HepG2 (cell line): ENCODE results near the gene TMCO4. TPM values are rescaled to one million over a fixed set of nuclear protein-coding genes. Genes with fewer than 3 reads are reported as not detected.

Experiments
- ATAC-seq: fragments of 200-7000 bp; cut with Tn5 transposase; 3 replicates; pipeline ENCODE4 v1.9.1; 2020; ENCODE audit warnings: mild to moderate bottlenecking, moderate library complexity
- BruUV-seq: library from RNA; stranded (reverse); fragments of 400-500 nt; replicated peaks from 2 replicates; lab custom pipeline; 2021; lab: Mats Ljungman, UMichigan
- CTCF ChIA-PET: fragments of 300-600 bp; formaldehyde crosslinking; extraction: SDS; loops from one replicate; lab custom pipeline; 2021; ENCODE audit warnings: low total read pairs, inconsistent platforms, low intra/inter-chr PET ratio; lab: Yijun Ruan, JAX
- POLR2A ChIA-PET: fragments of 350-600 bp; sonication (Branson Sonifier 250); formaldehyde crosslinking; loops from one replicate; lab custom pipeline; 2020; ENCODE audit warnings: antibody characterized with exemption, inconsistent platforms; lab: Yijun Ruan, JAX
- DNase-seq: peaks from one replicate; pipeline ENCODE4 v3.0.0-alpha.2; 2015; ENCODE audit warnings: low spot score
- FAIRE-seq: peaks from 3 replicates; lab custom pipeline; 2011; peaks lifted over from hg19 to GRCh38; lab: Jason Lieb, UNC
- H2AFZ ChIP-seq: one replicate; pipeline ENCODE4 v1.6.1; 2011; ENCODE audit warnings: low read length, inconsistent platforms
- H3K27ac ChIP-seq: fragments of 300-600 bp; 3 replicates; pipeline ENCODE4 v1.8.0; 2011; ENCODE audit warnings: mixed run types, mild to moderate bottlenecking, mixed read lengths, low read length, inconsistent platforms; ENCODE audit not compliant: insufficient read depth; ENCODE audit errors: extremely low read length
- H3K27me3 ChIP-seq, 2 experiments: fragments of 200-600 bp in 1 of 2; 2 replicates in 1 of 2; 3 replicates in 1 of 2; pipeline versions ENCODE4 v1.6.0 to v1.8.0; 2011; ENCODE audit warnings: low read length in 2 of 2, mild to moderate bottlenecking in 2 of 2, moderate library complexity in 2 of 2, inconsistent platforms in 1 of 2; ENCODE audit not compliant: insufficient read depth in 2 of 2, control insufficient read depth in 1 of 2
- H3K36me3 ChIP-seq, 2 experiments: fragments of 200-600 bp in 1 of 2; replicated peaks in 1 of 2; 2 replicates in 1 of 2; 3 replicates in 1 of 2; pipeline versions ENCODE4 v1.5.1 to v1.8.0; 2011; ENCODE audit warnings: low read length in 2 of 2, inconsistent platforms in 1 of 2; ENCODE audit not compliant: insufficient read depth in 2 of 2, control insufficient read depth in 1 of 2
- H3K4me1 ChIP-seq: 2 replicates; pipeline ENCODE4 v1.5.1; 2012; ENCODE audit warnings: low read length, inconsistent platforms; ENCODE audit not compliant: insufficient read depth
- H3K4me2 ChIP-seq: 2 replicates; pipeline ENCODE4 v1.6.0; 2011; ENCODE audit warnings: low read depth, low read length, inconsistent platforms
- H3K4me3 ChIP-seq, 3 experiments: fragments of 200-600 bp in 1 of 3; sonication (generic), shearing (Covaris generic) in 1 of 3; replicated peaks in 1 of 3; 2 replicates each; pipeline ENCODE4 v1.5.1; 2011 to 2016; ENCODE audit warnings: low read length in 3 of 3, inconsistent platforms in 2 of 3, low read depth in 2 of 3, mild to moderate bottlenecking in 2 of 3, control low read depth in 1 of 3, mixed read lengths in 1 of 3; ENCODE audit not compliant: insufficient read depth in 1 of 3
- H3K79me2 ChIP-seq: one replicate; pipeline ENCODE4 v1.6.1; 2011; ENCODE audit warnings: low read length, inconsistent platforms; ENCODE audit not compliant: insufficient read depth
- H3K9ac ChIP-seq: 2 replicates; pipeline ENCODE4 v1.6.0; 2011; ENCODE audit warnings: mild to moderate bottlenecking, low read depth, low read length, inconsistent platforms; ENCODE audit not compliant: insufficient read depth
- H3K9me3 ChIP-seq: 2 replicates; pipeline ENCODE4 v1.5.1; 2012; ENCODE audit warnings: mild to moderate bottlenecking, low read length
- H4K20me1 ChIP-seq: 2 replicates; pipeline ENCODE4 v1.6.0; 2011; ENCODE audit warnings: inconsistent platforms, mild to moderate bottlenecking, low read length, moderate library complexity; ENCODE audit not compliant: insufficient read depth
- FIP1L1 ChIP-seq: fragments of 200-400 bp; formaldehyde crosslinking; IDR thresholded peaks from 2 replicates; pipeline ENCODE4 v1.6.1; 2018; ENCODE audit warnings: low read depth, mild to moderate bottlenecking, low read length, moderate library complexity, borderline replicate concordance; ENCODE audit not compliant: insufficient read depth
- HIVEP1 ChIP-seq: sonication (generic); formaldehyde crosslinking; IDR thresholded peaks from 2 replicates; pipeline ENCODE4 v1.4.0; 2020; ENCODE audit warnings: mild to moderate bottlenecking, missing genetic modification reagents
- SOX13 ChIP-seq, 3 experiments: fragments of 450-650 bp in 1 of 3; sonication (generic) in 1 of 3; formaldehyde crosslinking in 1 of 3; IDR thresholded peaks in 2 of 3; conservative IDR thresholded peaks in 1 of 3; 2 replicates each; pipeline versions ENCODE4 v1.5.0 to v1.6.1; 2016 to 2020; ENCODE audit warnings: antibody characterized with exemption in 1 of 3, mild to moderate bottlenecking in 1 of 3, missing compliant biosample characterization in 1 of 3, missing genetic modification reagents in 1 of 3, moderate library complexity in 1 of 3
- SRSF4 ChIP-seq: fragments of 200-400 bp; formaldehyde crosslinking; IDR thresholded peaks from one replicate; pipeline ENCODE4 v1.6.1; 2018; ENCODE audit warnings: mild to moderate bottlenecking, low read depth, low read length, moderate library complexity; ENCODE audit not compliant: poor library complexity, severe bottlenecking
- ZBTB8A ChIP-seq: sonication (generic); formaldehyde crosslinking; IDR thresholded peaks from 2 replicates; pipeline ENCODE4 v1.4.0; 2020; ENCODE audit warnings: mild to moderate bottlenecking, low read depth, missing genetic modification reagents, borderline replicate concordance
- ZFP41 ChIP-seq: sonication (generic); formaldehyde crosslinking; IDR thresholded peaks from 2 replicates; pipeline ENCODE4 v1.4.0; 2020; ENCODE audit warnings: mild to moderate bottlenecking, missing genetic modification reagents, borderline replicate concordance
- ZFP82 ChIP-seq: sonication (generic); formaldehyde crosslinking; IDR thresholded peaks from 2 replicates; pipeline ENCODE4 v1.5.1; 2020; ENCODE audit warnings: mild to moderate bottlenecking, missing genetic modification reagents, borderline replicate concordance
- ZNF570 ChIP-seq: sonication (generic); formaldehyde crosslinking; IDR thresholded peaks from 2 replicates; pipeline ENCODE4 v1.4.0; 2020; ENCODE audit warnings: mild to moderate bottlenecking, missing genetic modification reagents, borderline replicate concordance
- ZNF644 ChIP-seq: IDR thresholded peaks from 2 replicates; pipeline ENCODE4 v1.6.1; 2016; ENCODE audit warnings: low read depth
- ZNF773 ChIP-seq: sonication (generic); formaldehyde crosslinking; IDR thresholded peaks from 2 replicates; pipeline ENCODE4 v1.4.0; 2020; ENCODE audit warnings: missing genetic modification reagents, borderline replicate concordance
- WGBS: methylation state at CpG from one replicate; pipeline ENCODE4 v1.1.6; 2017; ENCODE audit warnings: low lambda C conversion rate; 5-methylcytosine and 5-hydroxymethylcytosine counted together
- in situ Hi-C: cut with HindIII; loops from 2 replicates; pipeline ENCODE4 v1.10.0; 2017; ENCODE audit warnings: low pct_unique_long_range_greater_than_20kb; ENCODE audit not compliant: extremely low pct_ligation_motif_present
- intact Hi-C: fragments of 100-400 bp; cut with micrococcal nuclease; formaldehyde crosslinking; loops from one replicate; pipeline ENCODE4 v1.10.0; 2022; ENCODE audit not compliant: unreplicated experiment
- polyA plus RNA-seq, 8 experiments: library from polyadenylated mRNA; depleted of rRNA in 3 of 8; stranded (reverse) in 7 of 8; unstranded in 1 of 8; fragments of >200 nt; fragmentation: Illumina TruSeq in 4 of 8; extraction: Trizol in 4 of 8; gene quantifications; 2 replicates each; pipeline versions ENCODE4 v1.2.1 to v1.2.3, GENCODE V29; 2011 to 2016; ENCODE audit warnings: low read depth in 4 of 8, missing spikeins in 1 of 8, mixed read lengths in 1 of 8; ENCODE audit not compliant: insufficient read depth in 1 of 8
- total RNA-seq, 5 experiments: library from RNA; depleted of rRNA; stranded (reverse); fragments of >200 nt; fragmentation: Illumina TruSeq; extraction: Trizol; gene quantifications; 2 replicates each; pipeline ENCODE4 v1.2.3, GENCODE V29; 2016; ENCODE audit warnings: low read depth in 1 of 5
- TF ChIP-seq, protein P1 (sequence below): sonication (generic); formaldehyde crosslinking; IDR thresholded peaks from 2 replicates; pipeline ENCODE4 v1.5.1; 2020; ENCODE audit warnings: mild to moderate bottlenecking, missing genetic modification reagents, moderate library complexity
- TF ChIP-seq, protein P2 (sequence below): sonication (generic); formaldehyde crosslinking; IDR thresholded peaks from 2 replicates; pipeline ENCODE4 v1.4.0; 2020; ENCODE audit warnings: missing genetic modification reagents
- TF ChIP-seq, protein P3 (sequence below): sonication (generic); formaldehyde crosslinking; IDR thresholded peaks from 2 replicates; pipeline ENCODE4 v1.8.1; 2023; ENCODE audit warnings: mild to moderate bottlenecking, missing genetic modification reagents, borderline replicate concordance
- TF ChIP-seq, protein P4 (sequence below): sonication (generic); formaldehyde crosslinking; IDR thresholded peaks from 2 replicates; pipeline ENCODE4 v1.5.0; 2020; ENCODE audit warnings: mild to moderate bottlenecking, missing genetic modification reagents

Gene TMCO4
- total and polyA plus RNA-seq, 2 of the 13 experiments (the other 11 are each of a cell fraction or from before 2014, with no cell fraction given) = 2.1 to 4.1 TPM

DNA sequence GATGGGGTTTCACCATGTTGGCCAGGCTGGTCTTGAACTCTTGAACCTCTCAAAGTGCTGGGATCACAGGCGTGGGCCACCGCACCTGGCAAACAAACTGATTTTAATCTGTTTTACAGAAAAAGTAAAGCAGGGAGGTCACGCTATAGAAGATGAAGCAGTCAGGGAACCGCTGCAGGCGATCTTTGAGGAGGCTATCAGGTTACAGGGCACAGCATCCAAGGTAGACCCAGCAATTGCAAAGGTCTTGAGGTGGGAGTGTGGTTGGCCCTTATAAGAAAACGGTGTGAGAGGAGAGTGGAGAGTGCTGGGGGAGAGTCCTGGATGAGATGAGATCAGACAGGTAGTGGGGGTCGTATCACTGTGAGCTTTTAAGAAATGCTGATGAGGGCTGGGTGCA is 2.6 kb upstream of the TMCO4 start:
- H3K36me3 ChIP-seq = no peaks in the 10 kb centered on the region
- TF ChIP-seq ZFP41 (CRISPR knock-in tag) (no peak), FIP1L1 (no peak), ZFP82 (CRISPR knock-in tag) (no peak), ZBTB8A (CRISPR knock-in tag) (no peak), HIVEP1 (CRISPR knock-in tag) (no peak), SRSF4 (no peak), ZNF644 (CRISPR knock-in tag) (no peak), ZNF773 (no peak), ZNF570 (CRISPR knock-in tag) (no peak), SOX13 (IDR thresholded peaks at IDR 0.05) (no peak), SOX13 (CRISPR knock-in tag; conservative IDR thresholded peaks at IDR 0.05 in 1 of 2, IDR thresholded peaks at IDR 0.05 in 1 of 2) (no peak)
- TF ChIP-seq, protein P1, sequence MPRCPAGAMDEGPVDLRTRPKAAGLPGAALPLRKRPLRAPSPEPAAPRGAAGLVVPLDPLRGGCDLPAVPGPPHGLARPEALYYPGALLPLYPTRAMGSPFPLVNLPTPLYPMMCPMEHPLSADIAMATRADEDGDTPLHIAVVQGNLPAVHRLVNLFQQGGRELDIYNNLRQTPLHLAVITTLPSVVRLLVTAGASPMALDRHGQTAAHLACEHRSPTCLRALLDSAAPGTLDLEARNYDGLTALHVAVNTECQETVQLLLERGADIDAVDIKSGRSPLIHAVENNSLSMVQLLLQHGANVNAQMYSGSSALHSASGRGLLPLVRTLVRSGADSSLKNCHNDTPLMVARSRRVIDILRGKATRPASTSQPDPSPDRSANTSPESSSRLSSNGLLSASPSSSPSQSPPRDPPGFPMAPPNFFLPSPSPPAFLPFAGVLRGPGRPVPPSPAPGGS = no peak
- TF ChIP-seq, protein P2, sequence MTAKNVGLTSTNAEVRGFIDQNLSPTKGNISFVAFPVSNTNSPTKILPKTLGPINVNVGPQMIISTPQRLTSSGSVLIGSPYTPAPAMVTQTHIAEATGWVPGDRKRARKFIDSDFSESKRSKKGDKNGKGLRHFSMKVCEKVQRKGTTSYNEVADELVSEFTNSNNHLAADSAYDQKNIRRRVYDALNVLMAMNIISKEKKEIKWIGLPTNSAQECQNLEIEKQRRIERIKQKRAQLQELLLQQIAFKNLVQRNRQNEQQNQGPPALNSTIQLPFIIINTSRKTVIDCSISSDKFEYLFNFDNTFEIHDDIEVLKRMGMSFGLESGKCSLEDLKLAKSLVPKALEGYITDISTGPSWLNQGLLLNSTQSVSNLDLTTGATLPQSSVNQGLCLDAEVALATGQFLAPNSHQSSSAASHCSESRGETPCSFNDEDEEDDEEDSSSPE = no peak
- TF ChIP-seq, protein P3, sequence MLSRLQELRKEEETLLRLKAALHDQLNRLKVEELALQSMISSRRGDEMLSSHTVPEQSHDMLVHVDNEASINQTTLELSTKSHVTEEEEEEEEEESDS (CRISPR knock-in tag) = no peak
- TF ChIP-seq, protein P4, sequence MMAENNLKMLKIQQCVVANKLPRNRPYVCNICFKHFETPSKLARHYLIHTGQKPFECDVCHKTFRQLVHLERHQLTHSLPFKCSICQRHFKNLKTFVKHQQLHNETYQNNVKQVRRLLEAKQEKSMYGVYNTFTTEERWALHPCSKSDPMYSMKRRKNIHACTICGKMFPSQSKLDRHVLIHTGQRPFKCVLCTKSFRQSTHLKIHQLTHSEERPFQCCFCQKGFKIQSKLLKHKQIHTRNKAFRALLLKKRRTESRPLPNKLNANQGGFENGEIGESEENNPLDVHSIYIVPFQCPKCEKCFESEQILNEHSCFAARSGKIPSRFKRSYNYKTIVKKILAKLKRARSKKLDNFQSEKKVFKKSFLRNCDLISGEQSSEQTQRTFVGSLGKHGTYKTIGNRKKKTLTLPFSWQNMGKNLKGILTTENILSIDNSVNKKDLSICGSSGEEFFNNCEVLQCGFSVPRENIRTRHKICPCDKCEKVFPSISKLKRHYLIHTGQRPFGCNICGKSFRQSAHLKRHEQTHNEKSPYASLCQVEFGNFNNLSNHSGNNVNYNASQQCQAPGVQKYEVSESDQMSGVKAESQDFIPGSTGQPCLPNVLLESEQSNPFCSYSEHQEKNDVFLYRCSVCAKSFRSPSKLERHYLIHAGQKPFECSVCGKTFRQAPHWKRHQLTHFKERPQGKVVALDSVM (CRISPR knock-in tag) = no peak
- TF ChIP-seq, all 625 proteins: peak for 0
- no peaks in the 10 kb centered on the region for H3K79me2 ChIP-seq
- no peak overlapping the region for H3K4me3 ChIP-seq
- CTCF ChIA-PET = no interaction called here
- H3K9me3 ChIP-seq = no peaks in the 10 kb centered on the region
- no TSS peak for BruUV-seq
- H3K4me2 ChIP-seq = no peak overlapping the region
- no peaks in the 10 kb centered on the region for H4K20me1 ChIP-seq
- in situ Hi-C loops (no loop called here), intact Hi-C loops (no loop called here)
- H3K27me3 ChIP-seq = peaks cover 2 to 22% of the 10 kb centered on the region in 2 experiments; a peak in 3 of 5 replicates
- 9% methylated on average over 7 of the region's 7 CpGs for WGBS
- POLR2A ChIA-PET = no interaction called here
- DNase-seq (no peak), ATAC-seq (no peak), FAIRE-seq (no peak)
- peaks cover 39% of the 10 kb centered on the region for H3K4me1 ChIP-seq
- no peak overlapping the region for H2AFZ ChIP-seq
- no peak overlapping the region for H3K27ac ChIP-seq
- H3K9ac ChIP-seq = no peak overlapping the region
